OCI-LY7 (cell line): ENCODE results near the gene MCM10. TPM values are rescaled to one million over a fixed set of nuclear protein-coding genes. Genes with fewer than 3 reads are reported as not detected.

Experiments
- BruUV-seq: library from RNA; stranded (reverse); fragments of 400-500 nt; replicated peaks from 2 replicates; lab custom pipeline; 2021; lab: Mats Ljungman, UMichigan
- CTCF ChIA-PET: fragments of 300-600 bp; sonication (Branson Sonifier 250); formaldehyde crosslinking; loops from one replicate; lab custom pipeline; 2022; ENCODE audit warnings: antibody characterized with exemption; ENCODE audit not compliant: unreplicated experiment; lab: Charles Lee
- POLR2A ChIA-PET: fragments of 300-600 bp; sonication (Branson Sonifier 250); formaldehyde crosslinking; loops from one replicate; lab custom pipeline; 2022; ENCODE audit warnings: antibody characterized with exemption; lab: Charles Lee
- DNase-seq: peaks from one replicate; pipeline ENCODE4 v3.0.0-alpha.2; 2015; ENCODE audit warnings: low spot score
- H2AFZ ChIP-seq: fragments of 200-600 bp; sonication (generic), shearing (Covaris generic); 2 replicates; pipeline ENCODE4 v1.6.1; 2014; ENCODE audit warnings: mild to moderate bottlenecking, antibody characterized with exemption, low read length, moderate library complexity
- H3K27ac ChIP-seq: fragments of 200-600 bp; sonication (generic); 2 replicates; pipeline ENCODE4 v1.5.1; 2014; ENCODE audit warnings: mixed run types, low read depth, mild to moderate bottlenecking, moderate library complexity, low read length, inconsistent platforms; ENCODE audit not compliant: poor library complexity, severe bottlenecking
- H3K36me3 ChIP-seq: fragments of 200-600 bp; sonication (generic); 2 replicates; pipeline ENCODE4 v1.6.1; 2014; ENCODE audit warnings: mild to moderate bottlenecking, antibody characterized with exemption, low read length, moderate library complexity, mixed read lengths; ENCODE audit not compliant: insufficient read depth
- H3K4me1 ChIP-seq: fragments of 200-600 bp; sonication (generic); 2 replicates; pipeline ENCODE4 v1.5.1; 2014; ENCODE audit warnings: mild to moderate bottlenecking, low read length; ENCODE audit not compliant: insufficient read depth, poor library complexity, severe bottlenecking
- H3K4me2 ChIP-seq: fragments of 200-600 bp; sonication (generic); 2 replicates; pipeline ENCODE4 v1.6.1; 2014; ENCODE audit warnings: mild to moderate bottlenecking, low read length
- H3K4me3 ChIP-seq: fragments of 200-600 bp; sonication (generic); 2 replicates; pipeline ENCODE4 v1.5.1; 2014; ENCODE audit warnings: mild to moderate bottlenecking, low read depth, low read length; ENCODE audit not compliant: poor library complexity, severe bottlenecking
- H3K79me2 ChIP-seq: fragments of 200-600 bp; sonication (generic); 2 replicates; pipeline ENCODE4 v1.6.1; 2016; ENCODE audit warnings: low read depth, mild to moderate bottlenecking, low read length, moderate library complexity, mixed read lengths; ENCODE audit not compliant: insufficient read depth
- H3K9me2 ChIP-seq: fragments of 200-600 bp; sonication (generic); 2 replicates; pipeline ENCODE4 v1.6.1; 2016; ENCODE audit warnings: mild to moderate bottlenecking, low read length, mixed read lengths; ENCODE audit not compliant: insufficient read depth
- H3K9me3 ChIP-seq: fragments of 200-600 bp; sonication (generic); 2 replicates; pipeline ENCODE4 v1.6.1; 2014; ENCODE audit warnings: mild to moderate bottlenecking, mixed run types, low read length, mixed read lengths
- H4K20me1 ChIP-seq: fragments of 200-600 bp; sonication (generic); 2 replicates; pipeline ENCODE4 v1.6.1; 2014; ENCODE audit warnings: mild to moderate bottlenecking, antibody characterized with exemption, low read length, moderate library complexity, mixed read lengths; ENCODE audit not compliant: insufficient read depth
- EZH2phosphoT487 ChIP-seq: fragments of 200-600 bp; sonication (generic); IDR thresholded peaks from 2 replicates; pipeline ENCODE4 v1.6.1; 2018; ENCODE audit warnings: low read depth, borderline replicate concordance, mild to moderate bottlenecking, mixed run types, antibody characterized with exemption, low read length, moderate library complexity, mixed read lengths
- intact Hi-C: fragments of 100-400 bp; cut with micrococcal nuclease; formaldehyde crosslinking; loops from one replicate; pipeline ENCODE4 v1.10.0; 2022; ENCODE audit not compliant: unreplicated experiment
- total RNA-seq, 2 experiments: library from RNA; depleted of rRNA in 1 of 2; stranded (reverse); fragments of >200 nt in 1 of 2; shearing (Covaris generic) in 1 of 2; gene quantifications; 2 replicates each; pipeline ENCODE4 v1.2.3, GENCODE V29; 2014 to 2022
- TF ChIP-seq, protein P1 (sequence below): fragments of 200-600 bp; sonication (generic); conservative IDR thresholded peaks from 2 replicates; pipeline ENCODE4 v1.5.1; 2014; ENCODE audit warnings: mild to moderate bottlenecking, antibody characterized with exemption, low read length, moderate library complexity, mixed read lengths

The MCM10 gene
- total RNA-seq, 2 experiments from 2014 or later, result 56.9 to 96.4 TPM

DNA sequence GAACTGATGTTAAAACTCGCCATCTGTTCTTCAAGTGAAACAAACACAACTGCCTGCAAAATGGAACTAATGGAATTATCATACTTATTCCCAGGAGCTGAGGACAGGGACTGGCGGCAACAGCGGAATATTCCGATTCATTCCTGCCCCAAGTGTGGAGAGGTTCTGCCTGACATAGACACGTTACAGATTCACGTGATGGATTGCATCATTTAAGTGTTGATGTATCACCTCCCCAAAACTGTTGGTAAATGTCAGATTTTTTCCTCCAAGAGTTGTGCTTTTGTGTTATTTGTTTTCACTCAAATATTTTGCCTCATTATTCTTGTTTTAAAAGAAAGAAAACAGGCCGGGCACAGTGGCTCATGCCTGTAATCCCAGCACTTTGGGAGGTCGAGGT is 24.7 kb upstream of the MCM10 start:
- Histone ChIP-seq H4K20me1 (no peaks in the 10 kb centered on the region), H3K36me3 (no peaks in the 10 kb centered on the region), H2AFZ (no peak overlapping the region), H3K9me3 (no peaks in the 10 kb centered on the region), H3K27ac (no peak overlapping the region), H3K9me2 (no peaks in the 10 kb centered on the region), H3K79me2 (no peaks in the 10 kb centered on the region), H3K4me1 (no peaks in the 10 kb centered on the region), H3K4me3 (no peak overlapping the region), H3K4me2 (no peak overlapping the region)
- ChIA-PET POLR2A (no interaction called here), CTCF (no interaction called here)
- intact Hi-C loops, result no loop called here
- BruUV-seq, result no TSS peak
- no peak for DNase-seq
- no peak for TF ChIP-seq EZH2phosphoT487
- TF ChIP-seq, protein P1, sequence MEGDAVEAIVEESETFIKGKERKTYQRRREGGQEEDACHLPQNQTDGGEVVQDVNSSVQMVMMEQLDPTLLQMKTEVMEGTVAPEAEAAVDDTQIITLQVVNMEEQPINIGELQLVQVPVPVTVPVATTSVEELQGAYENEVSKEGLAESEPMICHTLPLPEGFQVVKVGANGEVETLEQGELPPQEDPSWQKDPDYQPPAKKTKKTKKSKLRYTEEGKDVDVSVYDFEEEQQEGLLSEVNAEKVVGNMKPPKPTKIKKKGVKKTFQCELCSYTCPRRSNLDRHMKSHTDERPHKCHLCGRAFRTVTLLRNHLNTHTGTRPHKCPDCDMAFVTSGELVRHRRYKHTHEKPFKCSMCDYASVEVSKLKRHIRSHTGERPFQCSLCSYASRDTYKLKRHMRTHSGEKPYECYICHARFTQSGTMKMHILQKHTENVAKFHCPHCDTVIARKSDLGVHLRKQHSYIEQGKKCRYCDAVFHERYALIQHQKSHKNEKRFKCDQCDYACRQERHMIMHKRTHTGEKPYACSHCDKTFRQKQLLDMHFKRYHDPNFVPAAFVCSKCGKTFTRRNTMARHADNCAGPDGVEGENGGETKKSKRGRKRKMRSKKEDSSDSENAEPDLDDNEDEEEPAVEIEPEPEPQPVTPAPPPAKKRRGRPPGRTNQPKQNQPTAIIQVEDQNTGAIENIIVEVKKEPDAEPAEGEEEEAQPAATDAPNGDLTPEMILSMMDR, result no peak

DNA sequence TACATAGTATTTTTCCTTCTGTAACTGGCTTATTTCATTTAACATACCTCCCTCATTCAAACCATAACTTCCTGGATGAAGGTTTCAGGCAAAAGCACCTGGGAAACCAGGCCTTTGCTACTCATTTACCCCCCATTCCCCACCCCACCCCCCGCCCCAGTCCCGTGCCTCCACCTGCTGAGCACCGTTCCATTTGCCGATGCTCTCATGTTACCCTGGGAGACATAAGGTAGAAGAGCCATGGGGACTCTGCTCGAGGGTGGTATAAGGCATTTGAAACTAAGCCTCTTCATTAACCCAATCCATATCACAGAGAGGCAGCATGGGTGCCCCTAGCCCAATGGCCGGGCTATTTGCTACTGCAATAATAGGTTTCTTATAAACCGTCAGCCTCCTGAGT is 22.2 kb upstream of the MCM10 start:
- no peak overlapping the region for H2AFZ ChIP-seq
- H3K4me2 ChIP-seq, result no peak overlapping the region
- no peaks in the 10 kb centered on the region for H3K9me3 ChIP-seq
- H3K4me1 ChIP-seq, result no peaks in the 10 kb centered on the region
- intact Hi-C loops, result no loop called here
- no peaks in the 10 kb centered on the region for H4K20me1 ChIP-seq
- no peak for TF ChIP-seq EZH2phosphoT487
- TF ChIP-seq, protein P1, result no peak
- CTCF ChIA-PET, result no interaction called here
- no TSS peak for BruUV-seq
- DNase-seq, result no peak
- POLR2A ChIA-PET, result interaction anchor here (1.0 kb wide), 1 partner anchor 10 kb away, joined by 3 read pairs; no protein-coding TSS in a partner anchor
- H3K79me2 ChIP-seq, result no peaks in the 10 kb centered on the region
- H3K9me2 ChIP-seq, result no peaks in the 10 kb centered on the region
- H3K36me3 ChIP-seq, result no peaks in the 10 kb centered on the region
- no peak overlapping the region for H3K27ac ChIP-seq
- no peak overlapping the region for H3K4me3 ChIP-seq

DNA sequence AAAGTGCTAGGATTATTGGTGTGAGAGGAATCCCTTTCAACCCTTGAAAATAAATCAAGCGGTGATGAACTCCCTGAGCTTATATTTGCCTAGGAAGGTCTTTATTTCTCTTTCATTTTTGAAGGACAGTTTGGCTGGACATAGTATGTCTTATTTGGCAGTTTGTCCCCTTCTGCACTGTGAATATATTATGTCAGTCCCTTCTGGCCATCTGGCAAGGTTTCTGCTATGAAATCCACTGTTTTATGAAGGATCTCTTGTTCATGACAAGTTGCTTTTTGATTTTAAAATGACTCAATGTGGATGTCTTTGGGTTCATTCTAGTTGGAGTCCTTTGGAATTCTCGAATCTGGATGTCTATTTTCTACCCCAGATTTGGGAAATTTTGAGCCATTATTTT is 21.7 kb upstream of the MCM10 start:
- H3K4me3 ChIP-seq, result no peak overlapping the region
- no peaks in the 10 kb centered on the region for H3K79me2 ChIP-seq
- DNase-seq, result no peak
- TF ChIP-seq, protein P1, result no peak
- TF ChIP-seq EZH2phosphoT487, result no peak
- ChIA-PET POLR2A (no interaction called here), CTCF (no interaction called here)
- no peaks in the 10 kb centered on the region for H3K36me3 ChIP-seq
- no peaks in the 10 kb centered on the region for H3K4me1 ChIP-seq
- H2AFZ ChIP-seq, result no peak overlapping the region
- no TSS peak for BruUV-seq
- H3K4me2 ChIP-seq, result no peak overlapping the region
- H3K27ac ChIP-seq, result no peak overlapping the region
- no peaks in the 10 kb centered on the region for H3K9me3 ChIP-seq
- intact Hi-C loops, result no loop called here
- no peaks in the 10 kb centered on the region for H4K20me1 ChIP-seq
- H3K9me2 ChIP-seq, result no peaks in the 10 kb centered on the region
